MM.1S (cell line): Measurements from ENCODE around the gene ARF1.

Experiments used
- DNase-seq: peaks from one replicate; pipeline ENCODE4 v3.0.0-alpha.2; 2015
- H2AFZ ChIP-seq: fragments of 300-600 bp; sonication (generic); 2 replicates; pipeline ENCODE4 v1.6.0; 2016; ENCODE audit warnings: antibody characterized with exemption, low read length
- H3F3A ChIP-seq: fragments of 300-600 bp; sonication (generic); 2 replicates; pipeline ENCODE4 v1.6.1; 2016; ENCODE audit warnings: mild to moderate bottlenecking, antibody characterized with exemption, low read length, moderate library complexity, mixed read lengths; ENCODE audit not compliant: insufficient read depth
- H3K27ac ChIP-seq: fragments of 300-600 bp; sonication (generic); 2 replicates; pipeline ENCODE4 v1.5.1; 2016; ENCODE audit warnings: mild to moderate bottlenecking, low read length
- H3K27me3 ChIP-seq: fragments of 300-600 bp; sonication (generic); replicated peaks from 2 replicates; pipeline ENCODE4 v1.6.0; 2016; ENCODE audit warnings: low read length; ENCODE audit not compliant: insufficient read depth
- H3K36me3 ChIP-seq: fragments of 300-600 bp; sonication (generic); replicated peaks from 2 replicates; pipeline ENCODE4 v1.6.1; 2016; ENCODE audit warnings: mild to moderate bottlenecking, low read length, mixed read lengths; ENCODE audit not compliant: insufficient read depth
- H3K4me1 ChIP-seq: fragments of 300-600 bp; sonication (generic); 2 replicates; pipeline ENCODE4 v1.6.1; 2016; ENCODE audit warnings: low read length, mixed read lengths
- H3K4me2 ChIP-seq: fragments of 300-600 bp; sonication (generic); 2 replicates; pipeline ENCODE4 v1.6.0; 2016; ENCODE audit warnings: low read depth, low read length
- H3K4me3 ChIP-seq: fragments of 300-600 bp; sonication (generic); 2 replicates; pipeline ENCODE4 v1.5.1; 2016; ENCODE audit warnings: low read length, mixed read lengths
- H3K79me2 ChIP-seq: fragments of 300-600 bp; sonication (generic); 2 replicates; pipeline ENCODE4 v1.6.1; 2016; ENCODE audit warnings: mixed run types, low read length, mixed read lengths
- H3K9ac ChIP-seq: fragments of 300-600 bp; sonication (generic); 2 replicates; pipeline ENCODE4 v1.6.1; 2016; ENCODE audit warnings: low read length, mixed read lengths
- H3K9me2 ChIP-seq: fragments of 300-600 bp; sonication (generic); replicated peaks from 2 replicates; pipeline ENCODE4 v1.6.1; 2016; ENCODE audit warnings: mild to moderate bottlenecking, low read length, mixed read lengths; ENCODE audit not compliant: insufficient read depth
- H3K9me3 ChIP-seq: fragments of 300-600 bp; sonication (generic); replicated peaks from 2 replicates; pipeline ENCODE4 v1.6.1; 2016; ENCODE audit warnings: mild to moderate bottlenecking, low read length, mixed read lengths; ENCODE audit not compliant: insufficient read depth
- H4K20me1 ChIP-seq: fragments of 300-600 bp; sonication (generic); 2 replicates; pipeline ENCODE4 v1.6.1; 2016; ENCODE audit warnings: mild to moderate bottlenecking, low read length, moderate library complexity, mixed read lengths; ENCODE audit not compliant: insufficient read depth
- CTCF ChIP-seq: fragments of 300-600 bp; sonication (generic); IDR thresholded peaks from 2 replicates; pipeline ENCODE4 v1.5.1; 2016; ENCODE audit warnings: antibody characterized with exemption, low read length, mixed read lengths
- EZH2 ChIP-seq: fragments of 300-600 bp; sonication (generic); optimal IDR thresholded peaks from 2 replicates; pipeline ENCODE3; 2017; ENCODE audit warnings: low read depth, mild to moderate bottlenecking, antibody characterized with exemption, low read length, mixed read lengths
- EZH2phosphoT487 ChIP-seq: fragments of 300-600 bp; sonication (generic); IDR thresholded peaks from 2 replicates; pipeline ENCODE4 v1.6.1; 2018; ENCODE audit warnings: antibody characterized with exemption, low read length

Gene ARF1

GRCh38 chr1:228035844-228036243 lies 46.7 kb upstream of the ARF1 start:
- Histone ChIP-seq H3K27ac (no peak overlapping the region), H3K4me2 (no peak overlapping the region), H3K4me1 (no peaks in the 10 kb centered on the region), H3K36me3 (no peaks in the 10 kb centered on the region), H3K9me3 (no peaks in the 10 kb centered on the region), H3K9me2 (no peaks in the 10 kb centered on the region), H2AFZ (no peak overlapping the region), H4K20me1 (no peaks in the 10 kb centered on the region), H3F3A (no peaks in the 10 kb centered on the region), H3K27me3 (no peaks in the 10 kb centered on the region), H3K79me2 (no peaks in the 10 kb centered on the region), H3K9ac (no peak overlapping the region), H3K4me3 (no peak overlapping the region)
- no peak for DNase-seq
- TF ChIP-seq EZH2 (no peak), EZH2phosphoT487 (no peak), CTCF (no peak)

- DNase-seq = no peak
- no peak overlapping the region for H2AFZ ChIP-seq
- no peak overlapping the region for H3K4me2 ChIP-seq
- no peak overlapping the region for H3K9ac ChIP-seq
- H3K79me2 ChIP-seq = no peaks in the 10 kb centered on the region
- peaks cover 8% of the 10 kb centered on the region; the same call in 1 of the 2 replicates for H3K27me3 ChIP-seq
- no peak overlapping the region for H3K27ac ChIP-seq
- H4K20me1 ChIP-seq = no peaks in the 10 kb centered on the region
- H3F3A ChIP-seq = no peaks in the 10 kb centered on the region
- TF ChIP-seq EZH2 (no peak), CTCF (no peak), EZH2phosphoT487 (no peak)
- no peak overlapping the region for H3K4me3 ChIP-seq
- H3K9me3 ChIP-seq = no peaks in the 10 kb centered on the region
- no peaks in the 10 kb centered on the region for H3K4me1 ChIP-seq
- H3K9me2 ChIP-seq = no peaks in the 10 kb centered on the region
- H3K36me3 ChIP-seq = no peaks in the 10 kb centered on the region
These were observed 45.7 kb upstream of the ARF1 start for GRCh38 chr1:228036701-228037231.

GRCh38 chr1:228037401-228038386 lies 44.8 kb upstream of the ARF1 start:
- DNase-seq = no peak
- Histone ChIP-seq H3K79me2 (no peaks in the 10 kb centered on the region), H3K27ac (no peak overlapping the region), H2AFZ (no peak overlapping the region), H4K20me1 (no peaks in the 10 kb centered on the region), H3K4me2 (no peak overlapping the region), H3K4me3 (no peak overlapping the region), H3K9ac (no peak overlapping the region), H3K4me1 (no peaks in the 10 kb centered on the region), H3K9me3 (no peaks in the 10 kb centered on the region), H3K9me2 (no peaks in the 10 kb centered on the region), H3F3A (no peaks in the 10 kb centered on the region), H3K36me3 (no peaks in the 10 kb centered on the region), H3K27me3 (peaks cover 8% of the 10 kb centered on the region; the same call in 1 of the 2 replicates)
- TF ChIP-seq CTCF (no peak), EZH2phosphoT487 (no peak)
